GM21360 (cell line): ENCODE measurements around the gene CEACAM5.

Experiments used
- ATAC-seq: cut with Tn5 transposase; IDR thresholded peaks from one replicate; pipeline ENCODE4 v1.9.1; 2021; ENCODE audit warnings: mild to moderate bottlenecking, moderate library complexity; ENCODE audit not compliant: unreplicated experiment

CEACAM5 gene

GRCh38 chr19:41708481-41708880 lies at the start of gene CEACAM5:
CEACAM5 (plus strand) TSS chr19:41708626; CDS start chr19:41708732, 106 bp downstream.
- no peak for ATAC-seq

GRCh38 chr19:41666075-41666474 lies 42.4 kb upstream of the CEACAM5 start:
- no peak for ATAC-seq

- no peak for ATAC-seq
Observed at GRCh38 chr19:41668315-41668714, 40.1 kb upstream of the CEACAM5 start.

- no peak for ATAC-seq
Observed at GRCh38 chr19:41670755-41671154, 37.7 kb upstream of the CEACAM5 start.

GRCh38 chr19:41671486-41671885 lies 36.9 kb upstream of the CEACAM5 start:
- ATAC-seq, result no peak

- no peak for ATAC-seq
Observed at GRCh38 chr19:41682437-41682836, 26.0 kb upstream of the CEACAM5 start.

- ATAC-seq, result no peak
Observed at GRCh38 chr19:41687419-41687818, 21.0 kb upstream of the CEACAM5 start.

GRCh38 chr19:41688098-41688497 lies 20.3 kb upstream of the CEACAM5 start, which contains the start of gene CEACAM7:
CEACAM7 (minus strand) TSS chr19:41688270; CDS start chr19:41688165, 105 bp downstream.
- ATAC-seq, result no peak

GRCh38 chr19:41688687-41689086 lies 19.7 kb upstream of the CEACAM5 start:
- ATAC-seq, result no peak

GRCh38 chr19:41689993-41690800 lies 18.2 kb upstream of the CEACAM5 start:
- ATAC-seq, result no peak

- ATAC-seq, result no peak
Observed at GRCh38 chr19:41690801-41691065, 17.7 kb upstream of the CEACAM5 start.

- ATAC-seq, result no peak
Observed at GRCh38 chr19:41691268-41691970, 17.0 kb upstream of the CEACAM5 start.

GRCh38 chr19:41694196-41694595 lies 14.2 kb upstream of the CEACAM5 start:
- no peak for ATAC-seq

GRCh38 chr19:41694831-41695635 lies 13.4 kb upstream of the CEACAM5 start:
- no peak for ATAC-seq

GRCh38 chr19:41695745-41696144 lies 12.7 kb upstream of the CEACAM5 start:
- ATAC-seq, result no peak

- no peak for ATAC-seq
Observed at GRCh38 chr19:41696402-41697197, 11.8 kb upstream of the CEACAM5 start.

GRCh38 chr19:41697198-41697855 lies 11.1 kb upstream of the CEACAM5 start:
- no peak for ATAC-seq

- ATAC-seq, result no peak
Observed at GRCh38 chr19:41698746-41699230, 9.6 kb upstream of the CEACAM5 start.

GRCh38 chr19:41699231-41699967 lies 9.0 kb upstream of the CEACAM5 start:
- no peak for ATAC-seq
